Activated naive CD4-positive, alpha-beta T cell treated with anti-CD3 and anti-CD28 coated beads, Interleukin-2, amount 50 U/mL, for 16 hours (primary cell): ENCODE measurements around the gene HPS1.
A peak's percentile ranks its signal among the peaks of the same experiment; 100 is the strongest.

Experiments
- DNase-seq: peaks from one replicate; pipeline ENCODE4 v3.0.0-alpha.2; 2020

HPS1 gene

DNA sequence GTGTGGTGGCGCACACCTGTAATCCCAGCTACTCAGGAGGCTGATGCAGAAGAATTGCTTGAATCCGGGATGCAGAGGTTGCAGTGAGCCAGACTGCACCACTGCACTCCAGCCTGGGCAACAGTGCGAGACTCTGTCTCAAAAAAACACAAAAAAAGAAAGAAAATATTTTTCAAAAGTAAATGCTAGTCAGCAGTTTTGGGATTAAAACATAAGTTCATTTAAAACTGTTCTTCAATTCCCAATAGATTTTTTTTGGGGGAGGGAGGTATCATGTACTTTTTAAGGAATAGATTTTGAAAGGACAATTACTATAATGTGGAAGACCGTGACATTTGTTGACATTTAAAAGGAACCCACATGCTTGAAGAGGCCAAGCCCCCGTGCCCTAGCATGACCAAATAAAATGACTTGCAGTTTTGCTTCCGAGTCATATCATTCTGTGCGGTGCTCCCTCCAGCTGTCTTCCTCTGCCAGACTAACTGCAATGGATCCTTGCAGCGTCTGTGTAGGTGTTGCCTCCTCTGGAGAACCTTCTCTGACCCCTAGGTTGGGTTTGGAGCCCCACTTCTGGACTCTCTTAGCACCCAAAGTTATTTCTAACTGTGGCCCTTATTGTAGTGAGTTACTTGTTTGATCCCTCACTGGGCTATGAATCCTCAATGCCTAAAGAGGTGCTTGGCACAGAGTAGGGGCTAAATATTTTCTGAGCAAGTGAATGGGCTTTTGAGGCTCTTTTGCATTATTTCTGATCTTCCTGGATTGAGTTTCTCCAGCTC, 17.4 kb upstream of the HPS1 start:
- no peak for DNase-seq

DNA sequence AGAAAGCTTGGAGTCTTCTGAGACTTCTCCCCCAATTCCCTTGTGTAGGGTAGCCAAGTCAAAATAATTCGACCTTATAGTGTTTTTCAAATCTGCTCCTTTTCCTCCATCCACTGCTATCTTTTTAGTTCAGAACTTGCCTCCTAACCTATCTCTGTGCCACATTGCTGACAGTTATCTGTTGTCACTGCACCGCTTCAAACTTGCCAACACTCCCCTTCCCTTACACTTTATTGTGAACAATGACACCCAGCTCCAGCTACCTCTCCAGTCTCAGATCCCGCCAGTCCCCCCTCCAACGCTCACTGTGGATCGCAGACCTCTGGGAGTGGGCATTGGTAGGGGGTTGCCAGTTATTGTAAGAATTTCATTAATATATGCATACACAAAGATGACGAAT, 16.3 kb upstream of the HPS1 start:
- no peak for DNase-seq

DNA sequence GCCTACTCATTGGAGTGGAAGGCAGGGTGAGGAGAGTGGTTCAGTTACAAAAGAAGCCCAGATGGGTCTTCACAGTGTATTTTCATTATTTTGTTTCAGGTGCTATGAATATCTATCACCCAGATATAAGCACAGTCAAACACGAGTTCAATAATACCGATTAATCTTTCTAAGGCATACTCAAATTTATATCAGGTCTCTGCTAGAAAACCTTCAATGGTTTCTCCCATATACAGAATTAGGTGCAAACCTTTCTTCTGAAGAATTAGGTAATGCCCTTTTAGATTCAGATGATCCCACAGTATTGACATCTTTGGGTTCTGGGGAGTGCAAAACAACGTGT, 14.7 kb upstream of the HPS1 start:
- DNase-seq, result no peak

DNA sequence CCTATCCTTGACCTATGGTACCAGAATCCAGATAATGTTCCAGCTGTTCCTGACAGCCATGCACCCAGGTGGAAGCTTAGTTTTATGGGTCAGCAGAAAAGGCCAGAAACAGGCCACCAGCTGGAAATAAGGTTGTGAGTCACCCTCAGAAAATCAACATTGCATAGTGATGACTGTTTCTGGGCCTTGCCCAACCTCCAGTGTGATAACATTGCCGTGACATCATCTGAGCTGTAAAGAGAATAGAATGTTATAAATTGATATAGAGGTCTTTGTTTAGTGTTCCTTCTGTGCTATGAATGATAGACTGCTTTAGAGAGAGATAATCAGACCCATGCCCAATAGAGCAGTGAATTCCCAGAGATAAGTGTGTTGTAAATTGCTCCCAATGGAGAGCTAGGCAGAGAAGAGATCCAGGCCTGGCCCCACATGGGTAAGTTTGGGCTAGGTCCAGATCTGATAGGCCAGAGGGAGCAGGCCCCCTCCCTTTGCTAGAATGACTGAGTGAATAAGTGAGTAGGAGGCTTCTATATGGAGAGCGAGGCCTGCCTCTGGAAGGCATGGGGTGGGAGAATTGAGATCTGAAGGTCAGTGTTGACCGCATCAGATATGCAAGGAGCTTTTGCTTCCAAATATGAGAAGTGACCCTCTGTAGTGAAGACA, 14.2 kb upstream of the HPS1 start:
- DNase-seq, result no peak

DNA sequence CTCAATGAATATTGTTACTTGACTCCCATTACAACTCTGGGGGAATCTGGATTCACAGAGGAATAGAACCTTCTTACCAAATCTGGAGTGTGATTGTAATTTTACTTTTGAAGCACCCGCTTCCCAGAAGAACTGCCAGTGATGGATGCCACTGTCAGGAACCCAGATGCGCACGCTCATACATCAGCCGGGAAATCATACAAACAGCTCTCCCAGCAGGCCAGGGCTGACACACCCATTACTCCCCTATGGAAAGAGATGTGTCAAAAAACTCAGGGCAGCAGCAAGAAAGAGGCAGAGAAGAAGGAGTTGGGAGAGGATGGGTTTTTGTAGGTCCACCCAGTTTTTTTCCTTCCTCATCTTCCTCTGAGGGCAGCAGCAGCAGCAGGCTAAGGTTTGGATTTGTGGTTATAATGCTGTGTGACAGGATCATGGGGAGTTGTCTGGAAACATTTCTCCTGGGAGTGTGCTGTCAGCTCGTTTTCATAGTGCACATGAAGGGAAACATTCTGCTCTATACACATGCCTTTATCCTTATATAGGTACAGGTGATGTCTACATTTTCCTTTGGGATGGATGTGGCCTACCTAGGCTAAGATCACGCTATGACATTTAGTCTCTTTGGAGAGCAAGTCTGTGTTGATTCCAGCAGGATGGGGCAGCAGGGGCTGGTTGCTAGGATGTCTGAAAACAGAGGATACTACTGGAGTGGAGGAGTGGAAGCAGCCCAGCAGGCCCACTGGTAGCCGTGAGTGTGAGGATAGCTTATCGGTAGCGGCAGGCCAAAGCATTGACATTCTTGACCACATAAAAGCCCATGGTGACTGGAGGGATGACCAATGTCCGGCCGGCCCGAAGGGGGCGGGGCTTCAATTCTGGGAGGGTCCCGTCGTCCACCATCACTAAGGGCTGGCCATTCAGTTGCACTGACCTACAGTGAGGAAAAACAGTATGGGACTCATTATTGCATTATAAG, 12.4 kb upstream of the HPS1 start:
- no peak for DNase-seq

DNA sequence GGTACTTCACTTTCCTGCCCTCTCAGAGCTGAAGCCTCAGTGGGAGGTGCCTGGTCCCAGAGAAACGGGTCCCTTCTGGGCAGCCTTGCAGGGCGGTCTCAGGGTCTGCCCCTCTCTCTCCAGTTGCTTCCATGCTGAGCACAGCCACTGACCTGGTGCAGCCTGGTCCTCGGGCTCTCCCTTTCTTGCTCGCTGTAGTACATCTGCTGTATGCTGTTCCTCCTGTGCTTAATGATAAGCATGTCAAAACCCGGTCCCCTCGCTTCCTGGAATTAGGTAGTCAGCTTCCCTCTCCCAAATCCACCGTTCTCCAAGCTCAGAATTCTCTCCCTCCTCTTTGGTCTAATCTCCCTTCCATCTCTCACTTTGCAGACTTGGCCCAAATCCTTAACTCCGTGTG, 11.0 kb upstream of the HPS1 start:
- no peak for DNase-seq

DNA sequence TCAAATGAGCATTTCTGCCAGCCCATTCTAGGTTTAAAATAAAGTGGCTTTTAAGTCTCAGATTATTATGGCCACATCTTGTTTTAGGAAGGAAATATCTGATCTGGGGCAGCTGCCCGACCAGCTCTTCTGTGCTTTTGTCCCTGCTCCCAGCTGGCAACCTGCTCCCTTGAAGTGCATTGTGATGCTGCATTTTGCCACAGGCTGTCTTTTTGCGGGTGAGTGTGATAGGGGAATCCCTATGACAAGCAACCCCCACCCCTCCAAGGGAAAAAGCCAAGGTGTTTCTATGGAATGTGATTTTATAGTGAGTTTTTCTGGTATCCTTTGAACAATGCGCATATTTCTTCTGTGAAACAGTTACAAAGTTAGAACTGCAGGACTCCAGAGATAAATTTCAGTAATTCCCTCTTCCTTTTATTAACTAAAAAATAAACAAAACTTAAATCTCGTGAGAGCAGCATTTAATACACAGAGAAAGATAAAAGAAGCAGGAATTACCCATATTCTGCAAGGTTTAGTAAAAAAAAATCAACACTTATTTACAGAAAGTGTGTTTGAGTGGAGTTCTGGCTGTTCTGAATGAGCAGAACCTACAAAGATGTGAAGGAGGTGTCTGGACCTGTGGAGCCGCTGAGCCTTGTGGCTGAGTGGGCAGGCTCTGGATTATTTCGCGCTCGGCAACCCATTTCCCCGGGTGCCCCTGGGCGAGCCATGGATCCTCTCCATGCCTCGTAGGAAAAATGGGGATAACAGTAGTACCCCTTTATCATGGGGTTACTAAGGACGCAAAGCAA, 10.1 kb upstream of the HPS1 start:
- no peak for DNase-seq

DNA sequence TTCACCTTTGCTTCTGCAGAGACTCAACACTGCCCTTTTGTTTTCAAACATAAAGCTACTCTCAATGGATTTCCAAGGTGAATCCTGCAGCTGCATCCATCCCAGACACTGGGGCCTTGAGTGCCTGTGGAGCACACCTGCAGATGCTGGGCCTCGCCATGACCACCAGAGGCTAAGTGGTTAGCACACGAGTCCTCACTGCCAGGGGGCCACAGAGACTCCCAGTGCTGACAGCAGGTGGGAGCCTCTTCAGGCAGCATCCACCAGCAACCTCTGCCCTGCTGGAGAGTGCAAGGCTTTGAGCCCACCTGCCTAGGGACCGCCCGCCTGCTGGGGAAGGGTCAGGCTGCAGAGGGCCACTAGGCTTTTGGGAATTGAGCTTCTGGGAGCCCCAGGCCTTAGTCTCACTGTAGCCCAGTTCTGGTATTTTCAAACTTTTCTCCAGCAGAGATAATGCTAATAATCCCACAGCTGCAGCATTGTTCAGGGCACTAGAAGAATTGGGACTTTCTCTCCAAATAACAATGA, 9.4 kb upstream of the HPS1 start:
- DNase-seq, result no peak

DNA sequence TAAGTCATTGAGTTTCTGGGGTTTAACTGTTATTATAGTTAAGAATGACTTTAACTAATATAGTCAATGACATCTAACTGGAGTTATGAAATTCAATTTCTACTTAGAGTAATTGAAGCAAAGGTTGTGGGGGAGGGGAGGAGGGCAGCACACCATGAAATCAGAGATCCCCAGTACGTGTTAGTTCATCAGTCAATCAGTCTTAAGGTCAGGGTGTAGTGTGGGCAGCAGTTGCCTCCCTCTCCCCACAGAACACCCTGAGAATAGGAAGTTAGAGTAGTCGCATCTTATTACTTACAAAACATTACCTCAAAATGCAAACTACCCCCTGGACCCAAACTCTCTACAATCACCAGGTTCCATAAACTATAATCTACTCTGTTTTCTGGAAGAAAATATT, 7.0 kb upstream of the HPS1 start:
- no peak for DNase-seq

DNA sequence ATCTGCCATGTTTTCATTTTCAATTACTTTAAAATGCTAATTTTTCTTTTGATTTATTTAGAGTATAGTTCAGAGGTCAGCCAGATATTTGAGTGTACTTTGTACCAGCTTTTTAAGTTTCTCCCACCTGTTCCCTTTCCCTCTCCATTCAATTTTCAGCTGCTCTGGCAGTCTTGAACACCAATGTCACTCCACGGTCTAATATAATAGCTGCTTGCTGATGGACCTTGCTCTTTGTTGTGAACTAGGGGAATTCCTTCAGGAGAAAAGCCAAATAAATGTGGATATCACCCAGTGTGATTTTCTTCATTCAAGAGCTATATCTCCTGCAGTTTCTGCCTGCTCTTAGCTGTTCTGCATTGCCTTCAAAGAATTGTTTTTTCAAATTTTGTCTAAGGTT, 3.9 kb upstream of the HPS1 start:
- no peak for DNase-seq

DNA sequence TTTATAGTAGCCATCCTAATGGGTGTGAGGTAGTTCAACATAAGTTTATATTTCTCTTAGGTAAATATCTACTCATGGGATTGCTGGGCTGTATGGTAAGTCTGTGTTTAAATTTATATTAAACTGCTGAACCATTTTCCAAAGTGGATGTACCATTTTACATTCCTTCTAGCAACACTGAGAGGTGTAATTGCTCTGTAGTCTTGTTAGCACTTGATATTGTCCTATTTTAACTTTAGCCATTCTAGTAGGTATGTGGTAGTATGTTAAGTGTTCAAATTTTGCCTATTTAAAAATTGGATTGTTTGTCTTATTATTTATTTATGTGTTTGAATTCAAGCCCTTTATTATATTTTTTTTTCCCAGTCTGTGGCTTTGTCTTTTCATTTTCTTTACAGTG, 2.6 kb upstream of the HPS1 start:
- no peak for DNase-seq

DNA sequence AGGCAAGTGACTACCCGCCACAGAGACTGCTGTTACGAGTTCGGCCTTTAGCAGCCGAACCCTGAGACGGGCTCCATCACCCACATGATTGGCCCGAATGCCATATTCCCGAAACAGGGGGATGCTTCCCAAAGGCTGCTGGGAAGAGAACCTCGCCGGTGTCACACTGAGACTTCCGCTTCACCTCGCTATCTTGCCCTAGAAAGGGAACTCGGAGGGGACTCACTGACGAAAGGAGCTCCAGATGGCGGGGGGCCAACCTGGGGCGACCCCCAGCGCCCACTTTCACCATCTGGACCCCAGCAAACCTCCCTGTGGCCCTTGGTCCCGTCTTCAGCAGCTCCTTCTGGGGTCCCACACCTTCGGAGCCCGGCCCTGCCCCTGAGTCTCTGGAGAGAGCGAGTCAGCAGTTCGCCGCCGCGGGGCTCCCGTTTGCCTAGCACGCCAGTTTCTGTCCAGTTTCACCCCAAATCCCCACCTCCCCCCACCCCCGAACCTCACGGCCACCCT, 529 bp downstream of the HPS1 start:
- peak; percentile 45 for DNase-seq

DNA sequence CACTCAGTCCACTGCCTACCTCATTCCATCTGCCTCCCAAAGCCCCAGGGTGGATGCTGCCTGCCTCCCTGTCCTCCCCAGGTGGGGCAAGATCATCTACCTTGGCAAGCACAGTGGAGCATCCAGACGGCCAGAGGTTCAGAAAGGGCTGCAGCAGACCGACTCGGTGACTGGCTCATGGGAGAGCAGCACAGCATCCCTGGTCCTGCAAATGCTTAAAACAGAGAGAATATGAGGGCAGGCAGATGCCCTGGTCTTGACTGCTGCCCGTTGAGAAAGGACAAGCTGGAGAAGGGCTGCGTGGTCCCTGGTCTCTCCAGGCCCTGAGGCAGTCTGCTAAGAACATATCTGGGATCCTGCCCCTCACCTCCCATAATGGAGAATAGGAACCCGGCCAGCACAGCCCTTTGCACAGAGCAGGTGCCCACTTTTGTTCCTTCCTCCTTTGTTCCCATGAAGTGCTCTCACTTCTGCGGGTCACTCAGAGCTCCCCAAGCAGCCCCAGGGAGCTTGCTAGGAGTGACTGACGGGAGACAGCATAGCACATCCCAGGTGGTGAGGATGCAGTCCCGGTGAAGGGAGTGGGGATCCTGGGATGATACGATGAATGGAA, 1.4 kb downstream of the HPS1 start:
- DNase-seq, result no peak

DNA sequence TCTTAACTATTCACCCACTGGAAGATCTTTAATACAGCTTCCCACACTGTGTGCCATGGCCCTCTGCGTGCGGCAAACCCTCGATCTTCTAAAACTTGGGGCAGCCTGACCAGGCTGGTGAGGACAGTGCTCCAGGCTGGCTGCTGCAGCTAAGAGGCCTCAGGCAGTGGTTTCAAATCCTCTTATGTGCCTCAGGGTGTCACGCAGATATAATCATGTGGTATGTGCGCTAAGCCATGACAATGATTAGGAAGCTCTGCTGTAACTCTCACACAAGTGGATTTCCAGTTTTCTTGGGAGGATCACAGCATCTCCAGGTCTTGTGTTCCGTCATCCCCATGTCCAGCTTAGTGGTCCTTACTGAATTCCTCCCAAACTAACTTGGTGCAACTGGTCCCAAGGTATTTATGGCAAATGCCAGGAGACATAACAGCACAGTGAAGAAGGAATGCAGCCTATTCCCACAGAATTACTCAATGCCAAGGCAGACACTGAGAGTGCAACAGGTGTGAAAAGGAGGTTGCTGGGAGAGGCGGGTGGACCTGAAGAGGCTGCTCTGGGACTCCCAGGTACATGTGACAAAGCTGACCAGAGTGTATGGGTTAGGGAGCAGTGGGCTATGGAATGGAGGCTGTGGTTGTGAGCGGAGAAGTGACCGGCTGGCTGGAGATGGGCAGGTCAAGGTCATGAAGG, 2.3 kb downstream of the HPS1 start:
- DNase-seq, result no peak

DNA sequence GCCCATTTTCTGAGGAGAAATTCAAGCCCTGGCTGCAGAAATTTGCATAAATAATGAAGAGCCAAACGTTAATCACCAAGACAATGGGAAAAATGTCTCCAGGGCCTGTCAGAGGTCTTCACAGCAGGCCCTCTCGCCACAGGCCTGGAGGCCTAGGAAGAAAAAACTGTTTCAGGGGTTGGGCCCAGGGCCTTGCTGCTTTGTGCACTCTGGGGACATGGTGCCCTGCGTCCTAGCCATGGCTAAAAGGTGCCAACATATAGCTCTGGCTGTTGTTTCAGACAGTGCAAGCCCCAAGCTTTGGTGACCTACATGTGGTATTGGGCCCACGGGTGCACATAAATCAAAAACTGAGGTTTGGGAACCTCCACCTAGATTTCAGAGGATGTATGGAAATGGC, 8.0 kb downstream of the HPS1 start:
- DNase-seq, result no peak

DNA sequence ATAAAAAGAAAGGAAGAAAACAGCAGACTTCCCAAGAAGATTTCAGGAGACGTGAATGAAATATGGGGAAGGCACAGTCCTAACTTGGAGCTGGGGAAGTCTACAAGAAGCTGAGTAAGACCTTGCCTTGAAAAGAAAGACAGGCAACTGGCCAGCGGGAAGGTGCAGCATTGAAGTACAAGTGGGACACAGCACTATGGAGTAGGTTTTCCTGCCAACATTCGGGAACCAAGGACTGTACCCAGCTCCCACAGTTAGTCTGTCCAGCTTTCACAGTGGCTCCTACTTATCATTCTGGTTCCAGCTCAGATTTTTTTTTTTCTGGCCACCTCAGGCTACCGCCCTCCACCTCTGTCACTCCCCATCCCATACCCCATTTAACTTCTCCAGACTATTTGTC, 10.0 kb downstream of the HPS1 start:
- DNase-seq, result no peak

DNA sequence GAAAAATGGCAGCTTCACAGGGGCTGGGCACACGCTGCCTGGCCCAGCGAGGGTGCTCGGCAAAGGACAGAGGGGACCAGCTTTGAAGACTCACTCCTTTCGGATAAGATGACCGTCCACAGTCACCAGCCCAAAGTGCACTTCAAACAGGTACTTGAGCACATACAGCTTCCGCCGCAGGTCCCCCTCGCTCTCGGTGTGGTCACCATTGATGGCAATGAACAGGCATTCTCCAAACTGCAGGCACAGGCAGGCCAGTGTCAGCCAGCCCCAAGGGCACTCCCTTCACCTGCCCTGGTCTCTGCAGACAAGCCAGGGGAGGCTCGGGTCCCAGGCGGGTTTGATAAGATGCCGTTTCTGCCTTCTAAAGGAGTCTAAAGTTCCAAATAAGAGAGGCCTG, 11.6 kb downstream of the HPS1 start:
- no peak for DNase-seq

DNA sequence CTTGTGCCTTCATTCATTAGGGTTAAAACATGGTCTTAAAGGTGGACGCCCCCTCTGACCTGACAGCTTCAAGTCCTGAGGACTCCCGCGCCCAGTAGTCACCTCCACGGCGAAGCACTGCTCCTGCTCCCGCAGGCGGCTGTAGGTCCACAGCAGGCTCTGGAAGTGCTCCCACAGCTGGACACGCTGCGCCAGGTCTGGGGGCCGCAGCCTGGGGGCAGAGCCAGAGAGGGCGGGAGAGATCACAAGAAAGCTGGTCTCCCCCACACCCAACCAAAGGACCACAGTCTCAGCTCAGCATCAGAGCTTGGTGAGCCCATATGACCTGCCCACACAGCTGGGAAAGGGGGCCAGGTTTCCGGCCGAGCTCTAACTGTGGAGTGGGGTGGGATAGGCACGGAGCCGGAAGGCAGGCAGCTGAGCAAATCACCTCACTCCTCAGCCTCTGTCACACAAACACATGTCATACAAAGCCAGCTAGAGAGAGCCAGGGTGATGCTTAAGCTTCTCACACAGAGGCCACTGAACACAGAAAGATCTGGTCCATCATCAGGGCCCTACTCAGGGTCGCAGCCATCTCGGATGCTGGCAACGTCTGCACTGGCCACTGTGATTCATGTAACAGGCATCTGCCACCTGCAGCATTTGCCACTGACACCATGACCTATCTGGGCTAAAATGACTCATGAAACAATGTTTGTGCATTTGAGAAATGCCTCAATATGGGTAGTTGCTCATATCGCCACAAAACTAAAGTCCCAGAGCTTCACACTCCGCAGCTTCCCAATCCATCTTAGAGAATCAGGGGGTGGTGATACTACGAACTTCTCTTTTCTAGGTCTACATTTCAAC, 12.6 kb downstream of the HPS1 start:
- no peak for DNase-seq

DNA sequence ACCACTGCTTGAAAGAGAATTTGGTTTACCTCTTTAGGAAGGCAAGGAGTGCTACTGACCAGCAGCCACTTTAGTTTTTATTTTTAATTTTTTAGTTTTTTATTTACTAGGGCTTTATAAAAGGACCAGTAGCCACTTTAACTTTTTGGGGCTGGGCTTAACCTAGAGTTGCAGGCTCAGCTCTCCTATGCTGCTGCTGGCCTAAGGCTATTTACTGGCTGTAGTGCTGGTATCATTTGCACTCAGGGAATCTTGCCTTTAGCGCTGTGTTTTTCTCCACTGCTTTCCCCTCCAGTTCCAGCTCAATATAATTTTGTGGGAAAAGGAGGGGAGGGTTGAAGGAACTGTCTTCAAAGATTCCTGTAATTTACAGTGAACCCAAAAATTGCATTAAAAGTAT, 13.4 kb downstream of the HPS1 start:
- no peak for DNase-seq

DNA sequence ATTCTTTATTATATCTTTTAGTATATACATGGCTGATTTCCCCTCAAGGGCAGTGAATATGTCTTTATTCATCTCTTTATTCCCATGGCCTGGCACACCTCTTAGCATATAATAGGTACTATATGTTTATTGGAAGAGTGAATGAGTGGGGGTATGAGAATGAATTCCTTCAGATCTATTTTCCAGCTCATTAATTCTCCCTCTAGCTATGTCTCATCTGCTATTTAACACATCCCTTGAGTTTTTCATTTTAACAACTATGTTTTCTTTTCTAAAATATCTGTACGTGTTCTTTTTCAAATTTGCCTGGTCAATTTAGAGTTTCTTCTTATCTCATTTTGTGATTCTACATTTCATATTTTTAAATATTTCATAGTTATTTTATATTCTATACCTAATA, 14.4 kb downstream of the HPS1 start:
- no peak for DNase-seq
